ENCODE measurements around the gene DNASE1L1.

The DNASE1L1 gene

DNA sequence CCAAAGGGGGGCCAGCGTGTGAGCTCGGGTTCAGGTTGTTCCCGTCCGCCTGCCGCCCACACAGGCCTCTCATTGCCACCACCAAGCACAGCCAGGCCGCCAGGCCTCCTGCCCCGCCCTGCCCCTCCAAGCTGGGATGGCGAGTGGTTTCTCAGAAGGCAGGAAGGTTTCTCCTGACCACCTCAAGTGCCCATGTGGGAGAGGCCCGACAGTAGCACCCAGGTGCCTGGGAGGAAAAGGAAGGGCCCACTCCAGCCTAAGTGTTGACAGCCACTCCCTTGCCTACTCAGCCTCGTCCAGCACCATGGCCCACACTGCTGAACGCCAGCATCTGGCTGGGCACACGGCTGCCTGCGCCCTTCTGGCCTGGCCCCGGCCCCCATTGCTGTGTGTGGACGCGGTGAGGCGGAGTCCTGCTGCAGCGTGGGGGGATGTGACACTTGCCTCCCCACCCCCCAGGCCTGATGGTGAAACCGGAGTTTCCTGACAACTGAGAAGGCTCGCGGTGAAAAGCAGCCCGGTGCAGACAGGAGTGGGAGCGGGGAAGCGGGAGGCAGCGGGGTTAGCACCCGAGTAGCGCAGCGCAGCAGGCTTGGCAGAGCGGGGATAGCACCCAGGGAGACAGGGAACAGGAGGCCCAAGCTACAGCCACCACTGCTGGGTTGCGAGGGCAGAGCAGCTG, 53.8 kb downstream of the DNASE1L1 start:
- TF ChIP-seq, protein P1, sequence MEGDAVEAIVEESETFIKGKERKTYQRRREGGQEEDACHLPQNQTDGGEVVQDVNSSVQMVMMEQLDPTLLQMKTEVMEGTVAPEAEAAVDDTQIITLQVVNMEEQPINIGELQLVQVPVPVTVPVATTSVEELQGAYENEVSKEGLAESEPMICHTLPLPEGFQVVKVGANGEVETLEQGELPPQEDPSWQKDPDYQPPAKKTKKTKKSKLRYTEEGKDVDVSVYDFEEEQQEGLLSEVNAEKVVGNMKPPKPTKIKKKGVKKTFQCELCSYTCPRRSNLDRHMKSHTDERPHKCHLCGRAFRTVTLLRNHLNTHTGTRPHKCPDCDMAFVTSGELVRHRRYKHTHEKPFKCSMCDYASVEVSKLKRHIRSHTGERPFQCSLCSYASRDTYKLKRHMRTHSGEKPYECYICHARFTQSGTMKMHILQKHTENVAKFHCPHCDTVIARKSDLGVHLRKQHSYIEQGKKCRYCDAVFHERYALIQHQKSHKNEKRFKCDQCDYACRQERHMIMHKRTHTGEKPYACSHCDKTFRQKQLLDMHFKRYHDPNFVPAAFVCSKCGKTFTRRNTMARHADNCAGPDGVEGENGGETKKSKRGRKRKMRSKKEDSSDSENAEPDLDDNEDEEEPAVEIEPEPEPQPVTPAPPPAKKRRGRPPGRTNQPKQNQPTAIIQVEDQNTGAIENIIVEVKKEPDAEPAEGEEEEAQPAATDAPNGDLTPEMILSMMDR (IDR thresholded peaks at IDR 0.05; ENCODE audit: borderline replicate concordance, control extremely low read depth, extremely low read depth, insufficient read depth, missing control alignments), result no peak
- DNase-seq (ENCODE audit: low spot score), result no peak
- in situ Hi-C loops (cut with MboI; ENCODE audit: low sequenced_read_pairs, unreplicated experiment), result no loop called here

DNA sequence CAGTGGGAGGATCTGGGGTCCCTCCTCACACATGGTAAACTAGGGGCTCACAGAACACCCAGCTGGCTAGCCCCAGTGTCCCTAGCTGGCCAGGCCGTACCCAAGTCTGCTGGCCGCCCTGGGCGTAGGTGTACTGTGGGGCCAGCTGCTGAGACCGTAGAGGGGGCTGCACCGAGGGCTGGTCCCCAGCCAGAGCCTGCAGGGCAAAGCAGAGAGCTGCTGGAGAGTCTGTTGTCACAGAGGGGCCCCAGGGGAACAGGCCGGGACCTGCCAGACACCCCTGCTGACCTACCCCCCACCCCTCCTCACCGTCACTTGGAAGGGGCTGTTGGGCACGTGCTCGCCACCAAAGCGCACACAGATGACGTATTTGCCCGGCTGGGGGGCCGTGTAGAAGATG, 54.5 kb downstream of the DNASE1L1 start:
- DNase-seq (ENCODE audit: low spot score), result no peak
- TF ChIP-seq, protein P1 (IDR thresholded peaks at IDR 0.05; ENCODE audit: borderline replicate concordance, control extremely low read depth, extremely low read depth, insufficient read depth, missing control alignments), result no peak
- in situ Hi-C loops (cut with MboI; ENCODE audit: low sequenced_read_pairs, unreplicated experiment), result no loop called here

DNA sequence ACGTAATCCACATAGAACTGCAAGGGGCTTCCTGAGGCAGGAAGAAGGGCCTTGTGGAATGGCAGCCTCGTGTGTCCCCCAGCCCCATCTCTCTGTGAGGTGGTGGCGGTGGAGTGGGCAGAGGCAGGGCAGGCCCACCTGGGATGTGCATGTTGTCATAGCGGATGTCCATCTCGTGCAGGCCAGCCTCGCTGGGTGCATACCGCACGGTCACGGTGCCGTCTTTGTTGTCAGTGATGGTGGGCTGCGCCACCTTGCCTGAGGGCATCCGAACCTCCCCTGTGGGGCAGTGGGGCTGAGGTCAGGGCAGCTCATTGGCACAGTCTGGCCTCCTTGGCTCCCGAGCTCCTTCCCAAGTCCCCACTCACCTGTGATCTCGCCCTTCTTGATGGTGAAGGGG, 55.0 kb downstream of the DNASE1L1 start:
- DNase-seq (ENCODE audit: low spot score), result no peak
- in situ Hi-C loops (cut with MboI; ENCODE audit: low sequenced_read_pairs, unreplicated experiment), result no loop called here
- TF ChIP-seq, protein P1 (IDR thresholded peaks at IDR 0.05; ENCODE audit: borderline replicate concordance, control extremely low read depth, extremely low read depth, insufficient read depth, missing control alignments), result no peak

DNA sequence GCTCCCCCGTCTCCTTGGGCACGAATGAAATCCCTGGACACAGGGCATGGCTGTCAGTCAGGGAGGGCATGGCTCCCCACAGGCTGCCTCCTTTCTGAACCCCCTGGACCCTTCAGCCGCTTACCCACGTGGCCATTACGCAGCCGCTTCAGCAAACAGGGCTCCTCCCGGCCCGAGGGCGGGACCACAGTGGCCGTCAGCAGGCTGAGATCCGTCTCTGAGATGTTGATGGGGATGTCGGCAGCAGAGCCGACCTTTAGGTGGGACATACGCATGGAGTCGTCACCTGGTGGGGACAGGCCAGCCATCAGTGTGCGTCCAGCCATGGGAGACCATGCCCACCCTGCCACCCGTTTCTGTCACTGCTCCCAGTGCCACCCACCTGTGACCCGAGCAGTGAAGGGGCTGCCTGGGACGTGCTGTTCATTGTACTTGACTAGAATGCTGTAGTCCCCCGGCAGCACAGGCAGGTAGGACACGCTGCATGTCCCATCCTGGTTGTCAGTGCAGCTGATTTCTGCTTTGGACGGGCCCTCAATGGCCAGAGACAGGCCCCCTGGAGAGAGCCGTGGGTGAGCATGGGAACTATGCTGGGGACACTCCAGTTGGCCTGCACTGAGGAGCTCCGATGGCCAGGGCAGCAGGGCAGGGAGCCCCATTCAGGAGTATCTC, 55.7 kb downstream of the DNASE1L1 start:
- DNase-seq (ENCODE audit: low spot score), result no peak
- TF ChIP-seq, protein P1 (IDR thresholded peaks at IDR 0.05; ENCODE audit: borderline replicate concordance, control extremely low read depth, extremely low read depth, insufficient read depth, missing control alignments), result no peak
- in situ Hi-C loops (cut with MboI; ENCODE audit: low sequenced_read_pairs, unreplicated experiment), result no loop called here

DNA sequence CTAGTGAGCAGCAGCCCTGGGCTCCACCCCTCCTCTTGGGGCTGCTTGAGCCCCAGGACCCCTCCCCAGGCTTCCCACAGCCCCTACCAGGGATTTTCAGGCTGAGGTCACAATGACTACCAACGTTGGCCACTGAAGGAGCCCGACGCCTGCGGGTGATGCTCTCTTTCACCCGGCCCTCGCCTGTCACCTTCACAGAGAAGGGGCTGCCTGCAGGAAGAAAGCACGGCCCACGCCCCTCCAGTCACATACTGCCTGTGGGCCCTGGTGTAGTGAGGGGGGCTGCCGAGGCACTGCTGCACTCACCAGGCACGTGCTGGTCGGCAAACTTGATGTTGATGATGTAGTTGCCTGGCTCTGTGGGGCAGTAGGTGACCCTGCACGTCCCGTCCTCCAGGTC, 56.6 kb downstream of the DNASE1L1 start:
- TF ChIP-seq, protein P1 (IDR thresholded peaks at IDR 0.05; ENCODE audit: borderline replicate concordance, control extremely low read depth, extremely low read depth, insufficient read depth, missing control alignments), result no peak
- no peak for DNase-seq (ENCODE audit: low spot score)
- in situ Hi-C loops (cut with MboI; ENCODE audit: low sequenced_read_pairs, unreplicated experiment), result no loop called here

DNA sequence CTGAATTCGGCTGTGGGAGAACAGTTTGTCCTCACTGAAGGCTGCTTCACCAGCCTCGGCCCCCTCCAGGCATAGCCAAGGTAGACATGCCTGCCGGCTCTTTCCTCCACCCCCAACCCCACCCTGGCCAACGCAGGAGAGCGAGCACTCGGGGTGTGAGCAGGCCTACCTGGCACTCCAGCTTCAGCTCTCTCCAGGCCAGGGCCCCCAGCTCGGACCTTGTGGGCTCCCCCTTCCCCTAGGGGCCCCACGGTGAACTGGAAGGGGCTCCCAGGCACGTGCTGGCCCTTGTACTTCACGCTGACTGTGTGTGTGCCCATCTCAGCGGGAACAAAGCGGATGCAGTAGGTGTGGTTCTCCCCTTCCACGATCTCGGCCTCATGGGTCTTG, 57.0 kb downstream of the DNASE1L1 start:
- TF ChIP-seq, protein P1 (IDR thresholded peaks at IDR 0.05; ENCODE audit: borderline replicate concordance, control extremely low read depth, extremely low read depth, insufficient read depth, missing control alignments), result no peak
- in situ Hi-C loops (cut with MboI; ENCODE audit: low sequenced_read_pairs, unreplicated experiment), result no loop called here
- no peak for DNase-seq (ENCODE audit: low spot score)
